Measurements from ENCODE around the gene COMT.

The COMT gene

GRCh38 chr22:19997561-19998231 is 56.1 kb downstream of the COMT start:
- DNase-seq: no peak

- no peak for DNase-seq
Measured at GRCh38 chr22:19998232-19998951, 56.8 kb downstream of the COMT start.

GRCh38 chr22:19998991-19999820 is 57.6 kb downstream of the COMT start:
- no peak for DNase-seq

GRCh38 chr22:20000246-20001081 is 58.9 kb downstream of the COMT start:
- peak; percentile 32 for DNase-seq

- DNase-seq: no peak
Measured at GRCh38 chr22:20001082-20001638, 59.6 kb downstream of the COMT start.

- no peak for DNase-seq
Measured at GRCh38 chr22:20002128-20002527, 60.6 kb downstream of the COMT start.

- DNase-seq: no peak
Measured at GRCh38 chr22:20002636-20003035, 61.1 kb downstream of the COMT start.

- DNase-seq: no peak
Measured at GRCh38 chr22:20003304-20003703, 61.7 kb downstream of the COMT start.

- no peak for DNase-seq
Measured at GRCh38 chr22:20004464-20004863, 62.9 kb downstream of the COMT start.

- DNase-seq: no peak
Measured at GRCh38 chr22:20008221-20008995, 66.8 kb downstream of the COMT start.

- no peak for DNase-seq
Measured at GRCh38 chr22:20009018-20009491, 67.5 kb downstream of the COMT start.

- DNase-seq: no peak
Measured at GRCh38 chr22:20009582-20010306, 68.2 kb downstream of the COMT start.

- no peak for DNase-seq
Measured at GRCh38 chr22:20010307-20011122, 68.9 kb downstream of the COMT start.

GRCh38 chr22:20011123-20011992 is 69.8 kb downstream of the COMT start:
- no peak for DNase-seq

GRCh38 chr22:20011993-20012740 is 70.6 kb downstream of the COMT start:
- no peak for DNase-seq

- no peak for DNase-seq
Measured at GRCh38 chr22:20012741-20013331, 71.3 kb downstream of the COMT start.

GRCh38 chr22:20013382-20013871 is 71.9 kb downstream of the COMT start:
- DNase-seq: peak; percentile 26

Data from midbrain (tissue), 1 donor.